ENCODE results near the gene LDLRAD1. TPM values are rescaled to one million over a fixed set of nuclear protein-coding genes. Genes with fewer than 3 reads are reported as not detected.

The LDLRAD1 gene
- total and polyA plus RNA-seq, 2 donors (not counting 3 experiments of a cell fraction or from before 2014, with no cell fraction given) = not detected

DNA sequence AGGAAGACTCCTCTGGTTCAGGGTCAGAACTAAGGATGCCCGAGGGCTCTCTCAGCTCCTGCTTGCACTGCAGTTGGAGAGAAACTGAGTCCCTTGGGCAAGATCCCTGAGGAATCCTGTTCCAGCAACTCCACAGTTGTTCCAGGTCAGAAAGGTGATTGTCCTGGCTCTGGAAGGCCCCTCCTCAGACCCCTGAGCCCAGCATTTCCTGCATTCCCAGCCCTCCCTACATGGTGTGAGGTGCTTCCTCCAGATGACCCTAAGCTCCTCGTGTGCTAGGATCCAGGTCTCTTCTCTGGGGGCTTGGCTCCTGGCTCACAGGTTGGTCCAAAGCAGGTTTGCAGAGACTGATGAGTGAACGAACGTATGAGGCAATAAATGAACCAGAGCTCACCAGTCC lies 11.5 kb downstream of the LDLRAD1 start:
- intact Hi-C loops (cut with micrococcal nuclease) = no loop called here
- no peak overlapping the region for H3K4me2 ChIP-seq (ENCODE audit: insufficient read depth, low read length)
- TF ChIP-seq EZH2 (IDR thresholded peaks at IDR 0.05; ENCODE audit: borderline replicate concordance, low read depth, low read length, severe bottlenecking) = no peak
- no peak for TF ChIP-seq CTCF (IDR thresholded peaks at IDR 0.05; ENCODE audit: extremely low read depth in 1 of 2, insufficient read depth in 1 of 2, low read depth in 1 of 2, low read length in 2 of 2)
- no peak for TF ChIP-seq MYC (IDR thresholded peaks at IDR 0.05; ENCODE audit: low read depth, low read length)
- TF ChIP-seq MAX (IDR thresholded peaks at IDR 0.05; ENCODE audit: insufficient read depth, insufficient read length) = no peak
- TF ChIP-seq FOS (IDR thresholded peaks at IDR 0.05; ENCODE audit: borderline replicate concordance, insufficient read depth, low read length) = no peak
- no peak for TF ChIP-seq GATA2 (IDR thresholded peaks at IDR 0.05; ENCODE audit: insufficient read depth, insufficient read length, low read depth, low read length)
- TF ChIP-seq JUN (IDR thresholded peaks at IDR 0.05; ENCODE audit: borderline replicate concordance, insufficient read depth, insufficient read length, low read depth) = no peak
- TF ChIP-seq POLR2A (IDR thresholded peaks at IDR 0.05; ENCODE audit: low read depth, low read length) = no peak
- no peak for TF ChIP-seq POLR2AphosphoS5 (IDR thresholded peaks at IDR 0.05; ENCODE audit: insufficient read depth, low read depth, low read length)
- no peak overlapping the region for H2AFZ ChIP-seq (ENCODE audit: low read depth, low read length)
- no peaks in the 10 kb centered on the region for H3K36me3 ChIP-seq (ENCODE audit: control insufficient read depth in 2 of 2, extremely low read depth in 1 of 2, insufficient read depth in 2 of 2, low read length in 2 of 2)
- no peak for FAIRE-seq
- peaks cover 0 to 4% of the 10 kb centered on the region in 2 experiments for H3K27me3 ChIP-seq (ENCODE audit: control insufficient read depth in 2 of 2, insufficient read depth in 2 of 2, low read length in 2 of 2)
- no peaks in the 10 kb centered on the region for H4K20me1 ChIP-seq (replicated peaks; ENCODE audit: control insufficient read depth, extremely low read depth, insufficient read depth, low read length)
- ChIA-PET CTCF (interaction anchor here (0.8 to 2.1 kb wide), 2 partner anchors 14 to 17 kb away, joined by 3 to 10 read pairs; no protein-coding TSS in a partner anchor), POLR2A (no interaction called here)
- H3K27ac ChIP-seq (ENCODE audit: insufficient read depth, low read depth, low read length) = no peak overlapping the region
- no peak overlapping the region for H3K9ac ChIP-seq (replicated peaks; ENCODE audit: extremely low read depth, insufficient read depth, low read length)
- H3K9me3 ChIP-seq (replicated peaks; ENCODE audit: control insufficient read depth, insufficient read depth, low read length) = no peaks in the 10 kb centered on the region
- no peaks in the 10 kb centered on the region for H3K9me1 ChIP-seq (replicated peaks; ENCODE audit: control insufficient read depth, extremely low read depth, insufficient read depth, low read length)
- BruUV-seq (replicated peaks) = no TSS peak
- H3K4me1 ChIP-seq (ENCODE audit: control insufficient read depth, extremely low read depth, insufficient read depth, low read length) = no peaks in the 10 kb centered on the region
- no peak overlapping the region for H3K4me3 ChIP-seq (replicated peaks in 1 of 3; ENCODE audit: insufficient read depth in 1 of 3, low read depth in 1 of 3, low read length in 3 of 3)
- no peaks in the 10 kb centered on the region for H3K79me2 ChIP-seq (ENCODE audit: control insufficient read depth, insufficient read depth, low read length)
- dilution Hi-C loops (cut with MboI; ENCODE audit: extremely low pct_ligation_motif_present, low sequenced_read_pairs) = no loop called here
- DNase-seq (ENCODE audit: low read depth, low spot score) = no peak

Data from endothelial cell of umbilical vein (primary cell).